Renal pelvis (tissue), 4 donors: ENCODE data around the gene MISP. TPM values are rescaled to one million over a fixed set of nuclear protein-coding genes. Genes with fewer than 3 reads are reported as not detected.

Source experiments
- DNase-seq: peaks from one replicate; pipeline ENCODE4 v3.0.0-alpha.2; 2013
- polyA plus RNA-seq, 3 donors: library from polyadenylated mRNA; unstranded; fragments of 120-200 nt; gene quantifications; one replicate each; pipeline ENCODE4 v1.2.1, GENCODE V29; 2013; ENCODE audit not compliant: insufficient read length in 3 of 3

The MISP gene
- polyA plus RNA-seq, 3 donors = 7.1 to 11.2 (median 7.5) TPM

- no peak for DNase-seq
Observed at GRCh38 chr19:772063-772462, 21.2 kb downstream of the MISP start.

GRCh38 chr19:772730-773436 lies 22.0 kb downstream of the MISP start:
- DNase-seq = no peak

GRCh38 chr19:776549-776948 lies 25.6 kb downstream of the MISP start:
- no peak for DNase-seq

- no peak for DNase-seq
Observed at GRCh38 chr19:778910-779653, 28.2 kb downstream of the MISP start.

GRCh38 chr19:780935-781334 lies 30.0 kb downstream of the MISP start:
- DNase-seq = no peak

- DNase-seq = no peak
Observed at GRCh38 chr19:781800-782184, 30.9 kb downstream of the MISP start.

- DNase-seq = no peak
Observed at GRCh38 chr19:782185-782877, 31.4 kb downstream of the MISP start.

GRCh38 chr19:782878-783668 lies 32.2 kb downstream of the MISP start:
- DNase-seq = no peak

- no peak for DNase-seq
Observed at GRCh38 chr19:784541-784940, 33.6 kb downstream of the MISP start.

- DNase-seq = no peak
Observed at GRCh38 chr19:787536-787935, 36.6 kb downstream of the MISP start.

GRCh38 chr19:788686-788982 lies 37.7 kb downstream of the MISP start:
- DNase-seq = no peak

GRCh38 chr19:788983-789700 lies 38.2 kb downstream of the MISP start:
- no peak for DNase-seq

- DNase-seq = no peak
Observed at GRCh38 chr19:789701-790060, 38.8 kb downstream of the MISP start.

- DNase-seq = no peak
Observed at GRCh38 chr19:791007-791566, 40.2 kb downstream of the MISP start.

GRCh38 chr19:791567-792305 lies 40.8 kb downstream of the MISP start:
- DNase-seq = no peak

GRCh38 chr19:792306-792885 lies 41.5 kb downstream of the MISP start:
- DNase-seq = no peak

- DNase-seq = no peak
Observed at GRCh38 chr19:793806-794205, 42.9 kb downstream of the MISP start.

- no peak for DNase-seq
Observed at GRCh38 chr19:795073-795611, 44.2 kb downstream of the MISP start.

GRCh38 chr19:795691-796581 lies 45.0 kb downstream of the MISP start:
- DNase-seq = no peak
